ENCODE results near the gene MMP21.

GRCh38 chr10:125762692-125763648 is 12.7 kb downstream of the MMP21 start:
- no peak for TF ChIP-seq TCF12 (IDR thresholded peaks at IDR 0.05; ENCODE audit: low read depth)
- TF ChIP-seq YY1 (IDR thresholded peaks at IDR 0.05; ENCODE audit: low read depth) = no peak
- TF ChIP-seq CEBPB (IDR thresholded peaks at IDR 0.05) = no peak
- no peak for TF ChIP-seq CREB1 (IDR thresholded peaks at IDR 0.05; ENCODE audit: low read depth)
- no peak for TF ChIP-seq EGR1 (IDR thresholded peaks at IDR 0.05)
- TF ChIP-seq, protein P1, sequence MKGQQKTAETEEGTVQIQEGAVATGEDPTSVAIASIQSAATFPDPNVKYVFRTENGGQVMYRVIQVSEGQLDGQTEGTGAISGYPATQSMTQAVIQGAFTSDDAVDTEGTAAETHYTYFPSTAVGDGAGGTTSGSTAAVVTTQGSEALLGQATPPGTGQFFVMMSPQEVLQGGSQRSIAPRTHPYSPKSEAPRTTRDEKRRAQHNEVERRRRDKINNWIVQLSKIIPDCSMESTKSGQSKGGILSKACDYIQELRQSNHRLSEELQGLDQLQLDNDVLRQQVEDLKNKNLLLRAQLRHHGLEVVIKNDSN (IDR thresholded peaks at IDR 0.05) = no peak
- no peak for TF ChIP-seq EP300 (IDR thresholded peaks at IDR 0.05; ENCODE audit: borderline replicate concordance)
- TF ChIP-seq, protein P2, sequence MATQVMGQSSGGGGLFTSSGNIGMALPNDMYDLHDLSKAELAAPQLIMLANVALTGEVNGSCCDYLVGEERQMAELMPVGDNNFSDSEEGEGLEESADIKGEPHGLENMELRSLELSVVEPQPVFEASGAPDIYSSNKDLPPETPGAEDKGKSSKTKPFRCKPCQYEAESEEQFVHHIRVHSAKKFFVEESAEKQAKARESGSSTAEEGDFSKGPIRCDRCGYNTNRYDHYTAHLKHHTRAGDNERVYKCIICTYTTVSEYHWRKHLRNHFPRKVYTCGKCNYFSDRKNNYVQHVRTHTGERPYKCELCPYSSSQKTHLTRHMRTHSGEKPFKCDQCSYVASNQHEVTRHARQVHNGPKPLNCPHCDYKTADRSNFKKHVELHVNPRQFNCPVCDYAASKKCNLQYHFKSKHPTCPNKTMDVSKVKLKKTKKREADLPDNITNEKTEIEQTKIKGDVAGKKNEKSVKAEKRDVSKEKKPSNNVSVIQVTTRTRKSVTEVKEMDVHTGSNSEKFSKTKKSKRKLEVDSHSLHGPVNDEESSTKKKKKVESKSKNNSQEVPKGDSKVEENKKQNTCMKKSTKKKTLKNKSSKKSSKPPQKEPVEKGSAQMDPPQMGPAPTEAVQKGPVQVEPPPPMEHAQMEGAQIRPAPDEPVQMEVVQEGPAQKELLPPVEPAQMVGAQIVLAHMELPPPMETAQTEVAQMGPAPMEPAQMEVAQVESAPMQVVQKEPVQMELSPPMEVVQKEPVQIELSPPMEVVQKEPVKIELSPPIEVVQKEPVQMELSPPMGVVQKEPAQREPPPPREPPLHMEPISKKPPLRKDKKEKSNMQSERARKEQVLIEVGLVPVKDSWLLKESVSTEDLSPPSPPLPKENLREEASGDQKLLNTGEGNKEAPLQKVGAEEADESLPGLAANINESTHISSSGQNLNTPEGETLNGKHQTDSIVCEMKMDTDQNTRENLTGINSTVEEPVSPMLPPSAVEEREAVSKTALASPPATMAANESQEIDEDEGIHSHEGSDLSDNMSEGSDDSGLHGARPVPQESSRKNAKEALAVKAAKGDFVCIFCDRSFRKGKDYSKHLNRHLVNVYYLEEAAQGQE (IDR thresholded peaks at IDR 0.05; ENCODE audit: low read depth) = no peak
- TF ChIP-seq, protein P3, sequence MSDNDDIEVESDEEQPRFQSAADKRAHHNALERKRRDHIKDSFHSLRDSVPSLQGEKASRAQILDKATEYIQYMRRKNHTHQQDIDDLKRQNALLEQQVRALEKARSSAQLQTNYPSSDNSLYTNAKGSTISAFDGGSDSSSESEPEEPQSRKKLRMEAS (IDR thresholded peaks at IDR 0.05) = no peak
- TF ChIP-seq TEAD4 (IDR thresholded peaks at IDR 0.05) = no peak
- TF ChIP-seq TAF1 (IDR thresholded peaks at IDR 0.05; ENCODE audit: low read depth) = no peak
